SU-DHL-6 (cell line): ENCODE measurements around the gene STPG4.

ENCODE experiments used
- CTCF ChIP-seq: fragments of 200-600 bp; sonication (generic); IDR thresholded peaks from one replicate; pipeline ENCODE4 v1.5.1; 2017; ENCODE audit warnings: antibody characterized with exemption, mild to moderate bottlenecking, low read length, moderate library complexity; ENCODE audit not compliant: insufficient read depth, poor library complexity, severe bottlenecking
- EZH2phosphoT487 ChIP-seq: fragments of 200-600 bp; sonication (generic), shearing (Covaris generic); conservative IDR thresholded peaks from 2 replicates; pipeline ENCODE4 v1.6.1; 2018; ENCODE audit warnings: mild to moderate bottlenecking, antibody characterized with exemption, low read length, moderate library complexity, mixed read lengths

- TF ChIP-seq CTCF (no peak), EZH2phosphoT487 (no peak)
Measured at GRCh38 chr2:47198985-47199451, 43.9 kb upstream of the STPG4 start.
